Epidermal melanocyte (primary cell): Measurements from ENCODE around the gene NDUFAF4.
A peak's percentile ranks its signal among the peaks of the same experiment; 100 is the strongest.

ENCODE experiments used
- DNase-seq: peaks from one replicate; pipeline ENCODE4 v3.0.0; 2011; ENCODE audit warnings: low spot score; ENCODE audit not compliant: insufficient read length

NDUFAF4 gene

GRCh38 chr6:96897396-96898240 is at the start of gene NDUFAF4:
TSS of gene NDUFAF4 (minus strand) at chr6:96897891. CDS start at chr6:96897801, 90 bp downstream.
- peak; percentile 78 for DNase-seq

- DNase-seq = no peak
These were observed 49.4 kb upstream of the NDUFAF4 start for GRCh38 chr6:96947055-96947454.

GRCh38 chr6:96943555-96944215 is 46.0 kb upstream of the NDUFAF4 start:
- no peak for DNase-seq

GRCh38 chr6:96942676-96943075 is 45.0 kb upstream of the NDUFAF4 start:
- no peak for DNase-seq

- no peak for DNase-seq
These were observed 42.6 kb upstream of the NDUFAF4 start for GRCh38 chr6:96940322-96940721.

GRCh38 chr6:96939007-96939805 is 41.5 kb upstream of the NDUFAF4 start:
- no peak for DNase-seq

- no peak for DNase-seq
These were observed 36.4 kb upstream of the NDUFAF4 start for GRCh38 chr6:96934087-96934486.

- DNase-seq = no peak
These were observed 33.5 kb upstream of the NDUFAF4 start for GRCh38 chr6:96931198-96931597.

- no peak for DNase-seq
These were observed 32.0 kb upstream of the NDUFAF4 start for GRCh38 chr6:96929741-96930140.

GRCh38 chr6:96927660-96928059 is 30.0 kb upstream of the NDUFAF4 start:
- DNase-seq = no peak

- no peak for DNase-seq
These were observed 28.7 kb upstream of the NDUFAF4 start for GRCh38 chr6:96926425-96926824.

- DNase-seq = no peak
These were observed 27.6 kb upstream of the NDUFAF4 start for GRCh38 chr6:96925290-96925687.

- no peak for DNase-seq
These were observed 26.3 kb upstream of the NDUFAF4 start for GRCh38 chr6:96923871-96924493.

GRCh38 chr6:96923400-96923799 is 25.7 kb upstream of the NDUFAF4 start:
- DNase-seq = no peak

GRCh38 chr6:96917098-96917497 is 19.4 kb upstream of the NDUFAF4 start:
- no peak for DNase-seq

- DNase-seq = no peak
These were observed 15.9 kb upstream of the NDUFAF4 start for GRCh38 chr6:96913621-96914020.

- DNase-seq = no peak
These were observed 14.1 kb upstream of the NDUFAF4 start for GRCh38 chr6:96911751-96912150.

- no peak for DNase-seq
These were observed 13.5 kb upstream of the NDUFAF4 start for GRCh38 chr6:96911171-96911570.

GRCh38 chr6:96909811-96910210 is 12.1 kb upstream of the NDUFAF4 start:
- DNase-seq = no peak

- peak; percentile 54 for DNase-seq
These were observed 9.8 kb upstream of the NDUFAF4 start for GRCh38 chr6:96907498-96907897.

GRCh38 chr6:96900873-96901272 is 3.2 kb upstream of the NDUFAF4 start:
- DNase-seq = no peak
